Gastrocnemius medialis (tissue), 4 donors: ENCODE results near the gene SYTL2.

Experiments
- CTCF ChIP-seq, 5 experiments: fragments of 450-650 bp in 3 of 5; fragments of 200-600 bp in 2 of 5; sonication (generic) in 2 of 5; IDR thresholded peaks in 4 of 5; conservative IDR thresholded peaks in 1 of 5; 1 replicate in 4 of 5; 2 replicates in 1 of 5; pipeline ENCODE4 v1.5.1; 2016 to 2019; ENCODE audit warnings: antibody characterized with exemption in 5 of 5, mild to moderate bottlenecking in 3 of 5, moderate library complexity in 3 of 5
- POLR2A ChIP-seq, 2 donors: fragments of 450-650 bp; IDR thresholded peaks; one replicate each; pipeline ENCODE4 v1.6.1; 2017; ENCODE audit warnings: antibody characterized with exemption in 2 of 2, mild to moderate bottlenecking in 2 of 2, moderate library complexity in 2 of 2

- TF ChIP-seq CTCF (IDR thresholded peaks at IDR 0.05 in 4 of 5, conservative IDR thresholded peaks at IDR 0.05 in 1 of 5) = no peak
- no peak for TF ChIP-seq POLR2A (IDR thresholded peaks at IDR 0.05)
Observed at GRCh38 chr11:85815186-85815931, 4.4 kb upstream of the SYTL2 start.
